HepG2 (cell line): ENCODE results near the gene BTRC. TPM values are rescaled to one million over a fixed set of nuclear protein-coding genes. Genes with fewer than 3 reads are reported as not detected.

Experiments used
- ATAC-seq: fragments of 200-7000 bp; cut with Tn5 transposase; 3 replicates; pipeline ENCODE4 v1.9.1; 2020; ENCODE audit warnings: mild to moderate bottlenecking, moderate library complexity
- BruUV-seq: library from RNA; stranded (reverse); fragments of 400-500 nt; replicated peaks from 2 replicates; lab custom pipeline; 2021; lab: Mats Ljungman, UMichigan
- CTCF ChIA-PET: fragments of 300-600 bp; formaldehyde crosslinking; extraction: SDS; loops from one replicate; lab custom pipeline; 2021; ENCODE audit warnings: low total read pairs, inconsistent platforms, low intra/inter-chr PET ratio; lab: Yijun Ruan, JAX
- POLR2A ChIA-PET: fragments of 350-600 bp; sonication (Branson Sonifier 250); formaldehyde crosslinking; loops from one replicate; lab custom pipeline; 2020; ENCODE audit warnings: antibody characterized with exemption, inconsistent platforms; lab: Yijun Ruan, JAX
- DNase-seq: peaks from one replicate; pipeline ENCODE4 v3.0.0-alpha.2; 2015; ENCODE audit warnings: low spot score
- FAIRE-seq: peaks from 3 replicates; lab custom pipeline; 2011; peaks lifted over from hg19 to GRCh38; lab: Jason Lieb, UNC
- H2AFZ ChIP-seq: one replicate; pipeline ENCODE4 v1.6.1; 2011; ENCODE audit warnings: low read length, inconsistent platforms
- H3K27ac ChIP-seq: fragments of 300-600 bp; 3 replicates; pipeline ENCODE4 v1.8.0; 2011; ENCODE audit warnings: mixed run types, mild to moderate bottlenecking, mixed read lengths, low read length, inconsistent platforms; ENCODE audit not compliant: insufficient read depth; ENCODE audit errors: extremely low read length
- H3K27me3 ChIP-seq, 2 experiments: fragments of 200-600 bp in 1 of 2; 2 replicates in 1 of 2; 3 replicates in 1 of 2; pipeline versions ENCODE4 v1.6.0 to v1.8.0; 2011; ENCODE audit warnings: low read length in 2 of 2, mild to moderate bottlenecking in 2 of 2, moderate library complexity in 2 of 2, inconsistent platforms in 1 of 2; ENCODE audit not compliant: insufficient read depth in 2 of 2, control insufficient read depth in 1 of 2
- H3K36me3 ChIP-seq, 2 experiments: fragments of 200-600 bp in 1 of 2; replicated peaks in 1 of 2; 2 replicates in 1 of 2; 3 replicates in 1 of 2; pipeline versions ENCODE4 v1.5.1 to v1.8.0; 2011; ENCODE audit warnings: low read length in 2 of 2, inconsistent platforms in 1 of 2; ENCODE audit not compliant: insufficient read depth in 2 of 2, control insufficient read depth in 1 of 2
- H3K4me1 ChIP-seq: 2 replicates; pipeline ENCODE4 v1.5.1; 2012; ENCODE audit warnings: low read length, inconsistent platforms; ENCODE audit not compliant: insufficient read depth
- H3K4me2 ChIP-seq: 2 replicates; pipeline ENCODE4 v1.6.0; 2011; ENCODE audit warnings: low read depth, low read length, inconsistent platforms
- H3K4me3 ChIP-seq, 3 experiments: fragments of 200-600 bp in 1 of 3; sonication (generic), shearing (Covaris generic) in 1 of 3; replicated peaks in 1 of 3; 2 replicates each; pipeline ENCODE4 v1.5.1; 2011 to 2016; ENCODE audit warnings: low read length in 3 of 3, inconsistent platforms in 2 of 3, low read depth in 2 of 3, mild to moderate bottlenecking in 2 of 3, control low read depth in 1 of 3, mixed read lengths in 1 of 3; ENCODE audit not compliant: insufficient read depth in 1 of 3
- H3K79me2 ChIP-seq: one replicate; pipeline ENCODE4 v1.6.1; 2011; ENCODE audit warnings: low read length, inconsistent platforms; ENCODE audit not compliant: insufficient read depth
- H3K9ac ChIP-seq: 2 replicates; pipeline ENCODE4 v1.6.0; 2011; ENCODE audit warnings: mild to moderate bottlenecking, low read depth, low read length, inconsistent platforms; ENCODE audit not compliant: insufficient read depth
- H3K9me3 ChIP-seq: 2 replicates; pipeline ENCODE4 v1.5.1; 2012; ENCODE audit warnings: mild to moderate bottlenecking, low read length
- H4K20me1 ChIP-seq: 2 replicates; pipeline ENCODE4 v1.6.0; 2011; ENCODE audit warnings: inconsistent platforms, mild to moderate bottlenecking, low read length, moderate library complexity; ENCODE audit not compliant: insufficient read depth
- BHLHE40 ChIP-seq: IDR thresholded peaks from 2 replicates; pipeline ENCODE4 v1.6.1; 2011; ENCODE audit warnings: low read length, improper control_type of control experiment
- EED ChIP-seq: sonication (generic); formaldehyde crosslinking; IDR thresholded peaks from 2 replicates; pipeline ENCODE4 v1.5.0; 2020; ENCODE audit warnings: mild to moderate bottlenecking, missing genetic modification reagents
- FOXO1 ChIP-seq: sonication (generic); formaldehyde crosslinking; IDR thresholded peaks from 2 replicates; pipeline ENCODE4 v1.4.0; 2020; ENCODE audit warnings: missing genetic modification reagents
- HES4 ChIP-seq: sonication (generic); formaldehyde crosslinking; IDR thresholded peaks from 2 replicates; pipeline ENCODE4 v1.9.0; 2021; ENCODE audit warnings: mild to moderate bottlenecking, missing genetic modification reagents, borderline replicate concordance
- IRX3 ChIP-seq: sonication (generic); formaldehyde crosslinking; IDR thresholded peaks from 2 replicates; pipeline ENCODE4 v1.8.1; 2023; ENCODE audit warnings: mild to moderate bottlenecking, low read depth, missing genetic modification reagents, borderline replicate concordance
- KDM3A ChIP-seq: IDR thresholded peaks from 2 replicates; pipeline ENCODE4 v1.6.1; 2018; ENCODE audit warnings: low read depth, missing compliant biosample characterization
- KDM5A ChIP-seq: fragments of 200-600 bp; sonication (generic); IDR thresholded peaks from 2 replicates; pipeline ENCODE4 v1.7.0; 2018; ENCODE audit warnings: antibody characterized with exemption, mild to moderate bottlenecking, low read length, borderline replicate concordance
- MIER3 ChIP-seq: IDR thresholded peaks from 2 replicates; pipeline ENCODE4 v1.6.1; 2016; ENCODE audit warnings: missing compliant biosample characterization, borderline replicate concordance
- MYNN ChIP-seq: sonication (generic); formaldehyde crosslinking; IDR thresholded peaks from 2 replicates; pipeline ENCODE4 v1.4.0; 2020; ENCODE audit warnings: mild to moderate bottlenecking, low read depth, missing genetic modification reagents
- RBFOX2 ChIP-seq: fragments of 200-400 bp; formaldehyde crosslinking; IDR thresholded peaks from 2 replicates; pipeline ENCODE4 v1.6.1; 2017; ENCODE audit warnings: low read depth, mild to moderate bottlenecking, low read length
- SKI ChIP-seq: fragments of 450-650 bp; IDR thresholded peaks from one replicate; pipeline ENCODE4 v1.6.1; 2018; ENCODE audit warnings: mild to moderate bottlenecking; ENCODE audit not compliant: partially characterized antibody
- ZBTB21 ChIP-seq: sonication (generic); formaldehyde crosslinking; IDR thresholded peaks from 2 replicates; pipeline ENCODE4 v1.4.0; 2020; ENCODE audit warnings: missing genetic modification reagents
- ZFP36 ChIP-seq: fragments of 150-350 bp; IDR thresholded peaks from 2 replicates; pipeline ENCODE4 v1.6.1; 2018; ENCODE audit warnings: borderline replicate concordance, low read length, low read depth; ENCODE audit not compliant: partially characterized antibody
- ZFP62 ChIP-seq: sonication (generic); formaldehyde crosslinking; IDR thresholded peaks from 2 replicates; pipeline ENCODE4 v1.4.0; 2020; ENCODE audit warnings: missing genetic modification reagents
- ZNF136 ChIP-seq: sonication (generic); formaldehyde crosslinking; IDR thresholded peaks from 2 replicates; pipeline ENCODE4 v1.8.1; 2022; ENCODE audit warnings: low read depth, mild to moderate bottlenecking, moderate library complexity, missing genetic modification reagents
- ZNF562 ChIP-seq: sonication (generic); formaldehyde crosslinking; IDR thresholded peaks from 2 replicates; pipeline ENCODE4 v1.8.0; 2022; ENCODE audit warnings: missing genetic modification reagents, borderline replicate concordance
- ZNF576 ChIP-seq: sonication (generic); formaldehyde crosslinking; IDR thresholded peaks from 2 replicates; pipeline ENCODE4 v1.4.0; 2020; ENCODE audit warnings: mild to moderate bottlenecking, missing genetic modification reagents
- ZNF768 ChIP-seq: sonication (generic); formaldehyde crosslinking; IDR thresholded peaks from 2 replicates; pipeline ENCODE4 v1.4.0; 2020; ENCODE audit warnings: missing genetic modification reagents
- ZSCAN29 ChIP-seq: sonication (generic); formaldehyde crosslinking; conservative IDR thresholded peaks from 2 replicates; pipeline ENCODE4 v1.4.0; 2020; ENCODE audit warnings: mild to moderate bottlenecking, missing genetic modification reagents
- WGBS: methylation state at CpG from one replicate; pipeline ENCODE4 v1.1.6; 2017; ENCODE audit warnings: low lambda C conversion rate; 5-methylcytosine and 5-hydroxymethylcytosine counted together
- in situ Hi-C: cut with HindIII; loops from 2 replicates; pipeline ENCODE4 v1.10.0; 2017; ENCODE audit warnings: low pct_unique_long_range_greater_than_20kb; ENCODE audit not compliant: extremely low pct_ligation_motif_present
- intact Hi-C: fragments of 100-400 bp; cut with micrococcal nuclease; formaldehyde crosslinking; loops from one replicate; pipeline ENCODE4 v1.10.0; 2022; ENCODE audit not compliant: unreplicated experiment
- polyA plus RNA-seq, 8 experiments: library from polyadenylated mRNA; depleted of rRNA in 3 of 8; stranded (reverse) in 7 of 8; unstranded in 1 of 8; fragments of >200 nt; fragmentation: Illumina TruSeq in 4 of 8; extraction: Trizol in 4 of 8; gene quantifications; 2 replicates each; pipeline versions ENCODE4 v1.2.1 to v1.2.3, GENCODE V29; 2011 to 2016; ENCODE audit warnings: low read depth in 4 of 8, missing spikeins in 1 of 8, mixed read lengths in 1 of 8; ENCODE audit not compliant: insufficient read depth in 1 of 8
- total RNA-seq, 5 experiments: library from RNA; depleted of rRNA; stranded (reverse); fragments of >200 nt; fragmentation: Illumina TruSeq; extraction: Trizol; gene quantifications; 2 replicates each; pipeline ENCODE4 v1.2.3, GENCODE V29; 2016; ENCODE audit warnings: low read depth in 1 of 5

BTRC gene
- total and polyA plus RNA-seq, 2 of the 13 experiments (the other 11 are each of a cell fraction or from before 2014, with no cell fraction given): 12.0 to 14.4 TPM

DNA sequence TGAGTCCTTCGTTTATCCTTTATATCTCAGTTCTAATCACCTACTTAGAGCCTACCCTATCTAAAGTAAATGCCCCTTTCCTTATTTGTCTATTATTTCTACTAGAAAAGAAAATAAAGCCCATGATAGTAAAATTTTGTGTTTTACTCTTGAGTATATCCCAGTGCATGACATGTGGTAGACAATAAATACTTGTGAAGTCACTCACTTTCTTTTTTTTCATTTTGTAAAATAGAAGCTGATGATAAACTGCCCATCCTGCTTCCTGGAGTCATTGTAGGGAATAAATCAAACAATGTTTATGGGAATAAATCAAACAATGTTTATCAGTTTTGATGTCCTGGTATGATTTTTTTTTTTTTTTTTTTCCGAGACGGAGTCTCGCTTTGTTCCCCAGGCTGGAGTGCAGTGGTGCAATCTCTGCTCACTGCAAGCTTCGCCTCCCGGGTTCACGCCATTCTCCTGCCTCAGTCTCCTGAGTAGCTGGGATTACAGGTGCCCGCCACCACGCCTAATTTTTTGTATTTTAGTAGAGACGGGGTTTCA, 36.1 kb downstream of the BTRC start:
- POLR2A ChIA-PET: no interaction called here
- Histone ChIP-seq H2AFZ (no peak overlapping the region), H3K79me2 (no peaks in the 10 kb centered on the region), H3K9me3 (no peaks in the 10 kb centered on the region)
- no peak for ATAC-seq
- no peak for TF ChIP-seq MYNN
- no peak for TF ChIP-seq FOXO1 (CRISPR knock-in tag)
- TF ChIP-seq, all 625 proteins: peak for 0
- intact Hi-C loops: no loop called here
- Histone ChIP-seq H3K9ac (no peak overlapping the region), H3K27me3 (no peaks in the 10 kb centered on the region), H4K20me1 (no peaks in the 10 kb centered on the region), H3K27ac (no peak overlapping the region), H3K36me3 (no peaks in the 10 kb centered on the region), H3K4me1 (peaks cover 10% of the 10 kb centered on the region), H3K4me2 (no peak overlapping the region), H3K4me3 (no peak overlapping the region)
- no TSS peak for BruUV-seq
- DNase-seq (no peak), FAIRE-seq (no peak)
- in situ Hi-C loops: no loop called here
- WGBS: 97% methylated on average over 10 of the region's 10 CpGs
- CTCF ChIA-PET: no interaction called here

- no peaks in the 10 kb centered on the region for H3K4me1 ChIP-seq
- H3K9ac ChIP-seq: no peak overlapping the region
- no peak overlapping the region for H3K4me3 ChIP-seq
- no peaks in the 10 kb centered on the region for H3K9me3 ChIP-seq
- POLR2A ChIA-PET: no interaction called here
- TF ChIP-seq MIER3: no peak
- TF ChIP-seq ZBTB21 (CRISPR knock-in tag): no peak
- no peak for TF ChIP-seq KDM3A (CRISPR knock-in tag)
- TF ChIP-seq ZSCAN29 (CRISPR knock-in tag): no peak
- TF ChIP-seq KDM5A: no peak
- no peak for TF ChIP-seq ZNF576 (CRISPR knock-in tag)
- TF ChIP-seq ZNF768: no peak
- TF ChIP-seq SKI: no peak
- TF ChIP-seq ZNF562: no peak
- TF ChIP-seq RBFOX2: no peak
- no peak for TF ChIP-seq BHLHE40
- TF ChIP-seq ZFP36: no peak
- no peak for TF ChIP-seq HES4 (CRISPR knock-in tag)
- TF ChIP-seq EED (CRISPR knock-in tag): no peak
- TF ChIP-seq ZFP62 (CRISPR knock-in tag): no peak
- no peak for TF ChIP-seq ZNF136 (CRISPR knock-in tag)
- TF ChIP-seq IRX3 (CRISPR knock-in tag): no peak
- H3K36me3 ChIP-seq: no peaks in the 10 kb centered on the region
- CTCF ChIA-PET: no interaction called here
- ATAC-seq (no peak), FAIRE-seq (no peak), DNase-seq (no peak)
- H3K27ac ChIP-seq: no peak overlapping the region
- no peaks in the 10 kb centered on the region for H3K27me3 ChIP-seq
- H4K20me1 ChIP-seq: no peaks in the 10 kb centered on the region
- 78% methylated on average over 2 of the region's 2 CpGs for WGBS
- intact Hi-C loops: no loop called here
- no peaks in the 10 kb centered on the region for H3K79me2 ChIP-seq
- BruUV-seq: no TSS peak
- no peak overlapping the region for H2AFZ ChIP-seq
- H3K4me2 ChIP-seq: no peak overlapping the region
- in situ Hi-C loops: no loop called here
These were observed 39.4 kb downstream of the BTRC start for GRCh38 chr10:101393378-101393777.
